ENCODE data around the gene KLHL29.
"Not testable (repeated sequence)": the region's sequence is repeated elsewhere in the genome, so short reads cannot be mapped to it uniquely, and the experiment has no call there.

Gene KLHL29

GRCh38 chr2:23720705-23721453 is 335.9 kb downstream of the KLHL29 start:
- DNase-seq (ENCODE audit: low read depth), result no peak

- DNase-seq (ENCODE audit: low read depth), result no peak
These were observed 336.5 kb downstream of the KLHL29 start for GRCh38 chr2:23721454-23721826.

GRCh38 chr2:23722255-23722654 is 337.3 kb downstream of the KLHL29 start:
- no peak for DNase-seq (ENCODE audit: low read depth)

GRCh38 chr2:23723029-23723428 is 338.1 kb downstream of the KLHL29 start:
- DNase-seq (ENCODE audit: low read depth), result not testable (repeated sequence)

GRCh38 chr2:23734416-23734815 is 349.4 kb downstream of the KLHL29 start:
- no peak for DNase-seq (ENCODE audit: low read depth)

GRCh38 chr2:23736783-23737182 is 351.8 kb downstream of the KLHL29 start:
- DNase-seq (ENCODE audit: low read depth), result not testable (repeated sequence)

- no peak for DNase-seq (ENCODE audit: low read depth)
These were observed 360.2 kb downstream of the KLHL29 start for GRCh38 chr2:23745068-23745725.

- DNase-seq (ENCODE audit: low read depth), result no peak
These were observed 360.7 kb downstream of the KLHL29 start for GRCh38 chr2:23745726-23746105.

GRCh38 chr2:23746141-23746863 is 361.3 kb downstream of the KLHL29 start:
- no peak for DNase-seq (ENCODE audit: low read depth)

- no peak for DNase-seq (ENCODE audit: low read depth)
These were observed 366.8 kb downstream of the KLHL29 start for GRCh38 chr2:23751747-23752265.

GRCh38 chr2:23753291-23754010 is 368.5 kb downstream of the KLHL29 start:
- DNase-seq (ENCODE audit: low read depth), result no peak

GRCh38 chr2:23754970-23755369 is 370.0 kb downstream of the KLHL29 start:
- DNase-seq (ENCODE audit: low read depth), result no peak

- no peak for DNase-seq (ENCODE audit: low read depth)
These were observed 371.8 kb downstream of the KLHL29 start for GRCh38 chr2:23756593-23757292.

- no peak for DNase-seq (ENCODE audit: low read depth)
These were observed 372.9 kb downstream of the KLHL29 start for GRCh38 chr2:23757686-23758433.
